ENCODE results near the gene ANGPTL4. TPM values are rescaled to one million over a fixed set of nuclear protein-coding genes. Genes with fewer than 3 reads are reported as not detected.

ANGPTL4 gene
- total and polyA plus RNA-seq, 2 donors (not counting 1 experiment from before 2014, with no cell fraction given), result not detected

DNA sequence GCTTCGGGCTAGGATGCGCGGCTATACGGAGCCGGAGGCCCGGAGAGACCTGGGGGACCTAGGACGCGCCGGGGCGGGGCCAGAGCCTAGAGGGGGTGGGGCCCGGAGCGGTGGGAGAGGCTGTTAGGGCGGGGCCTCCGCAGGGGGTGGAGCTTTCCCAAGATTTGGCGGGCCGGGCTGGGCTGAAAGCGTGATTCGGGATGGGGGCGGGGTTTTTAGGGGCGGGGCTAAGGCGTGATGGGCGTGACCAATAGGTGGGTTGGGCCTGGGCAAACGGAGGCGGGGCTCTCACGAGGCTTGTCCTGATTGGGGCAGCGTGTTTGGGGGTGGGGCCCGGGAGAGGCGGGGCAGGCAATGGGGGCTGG lies 26.6 kb downstream of the ANGPTL4 start:
- H3K4me2 ChIP-seq (replicated peaks; ENCODE audit: low read depth, low read length, poor library complexity, severe bottlenecking), result peak overlapping the region; percentile 80
- H3K9me3 ChIP-seq (ENCODE audit: control extremely low read depth in 1 of 3, control insufficient read depth in 2 of 3, insufficient read depth in 1 of 3, low read length in 2 of 3), result peaks cover 0 to 9% (median 0%) of the 10 kb centered on the region in 3 donors
- H3K27me3 Mint-ChIP-seq, result no peaks in the 10 kb centered on the region
- peaks cover 53% of the 10 kb centered on the region for H3K79me2 ChIP-seq (ENCODE audit: control insufficient read depth, insufficient read depth, low read length)
- peaks cover 10 to 20% of the 10 kb centered on the region in 2 donors for H3K4me1 ChIP-seq (ENCODE audit: control insufficient read depth in 2 of 2, insufficient read depth in 2 of 2, low read length in 2 of 2)
- H3K9me3 Mint-ChIP-seq (ENCODE audit: insufficient read depth), result no peaks in the 10 kb centered on the region
- H3K4me3 ChIP-seq (ENCODE audit: control extremely low read depth in 1 of 5, extremely low read depth in 1 of 5, insufficient read depth in 1 of 5, low read depth in 2 of 5, low read length in 4 of 5), result peak overlapping the region in 4 of 5 experiments; percentile 54 to 89 (median 78)
- H3K36me3 ChIP-seq (replicated peaks in 1 of 2; ENCODE audit: control extremely low read depth in 1 of 2, control insufficient read depth in 1 of 2, extremely low read depth in 1 of 2, insufficient read depth in 2 of 2, low read length in 1 of 2), result no peaks in the 10 kb centered on the region
- H3K27ac Mint-ChIP-seq, result peak overlapping the region; percentile 98
- intact Hi-C loops (cut with micrococcal nuclease), result loop anchor here (1.0 to 5.0 kb wide), 7 partner anchors 23 to 1427 kb away; partner anchors contain the start of genes CD320, FBXL12, HNRNPM and MARCHF2
- H3K4me1 Mint-ChIP-seq, result peaks cover 29% of the 10 kb centered on the region
- peak overlapping the region; percentile 77 for H2AFZ ChIP-seq (ENCODE audit: insufficient read depth, low read depth, low read length, poor library complexity, severe bottlenecking)
- H3K4me3 Mint-ChIP-seq, result peak overlapping the region; percentile 73
- under 1% methylated on average over 26 of the region's 28 CpGs for WGBS (ENCODE audit: insufficient coverage)
- ATAC-seq (ENCODE audit: low read depth) (peak; percentile 62), DNase-seq (peak; percentile 92)
- ChIA-PET CTCF (interaction anchor here (0.9 to 3.9 kb wide), 2 partner anchors 22 to 37 kb away, joined by 4 to 13 read pairs; partner anchors contain the start of gene MARCHF2), POLR2A (interaction anchor here (0.5 to 1.8 kb wide), 9 partner anchors 13 to 1238 kb away, joined by 3 to 14 read pairs (median 4); partner anchors contain the start of genes HNRNPM, MARCHF2, NDUFA7 and RPS28)
- no peaks in the 10 kb centered on the region for H3K27me3 ChIP-seq (replicated peaks in 1 of 4; ENCODE audit: control extremely low read depth in 1 of 4, control insufficient read depth in 3 of 4, insufficient read depth in 4 of 4, low read length in 3 of 4)
- peaks cover 48% of the 10 kb centered on the region for H4K20me1 ChIP-seq (ENCODE audit: control insufficient read depth, insufficient read depth, low read length, poor library complexity, severe bottlenecking)
- TF ChIP-seq, protein P1, sequence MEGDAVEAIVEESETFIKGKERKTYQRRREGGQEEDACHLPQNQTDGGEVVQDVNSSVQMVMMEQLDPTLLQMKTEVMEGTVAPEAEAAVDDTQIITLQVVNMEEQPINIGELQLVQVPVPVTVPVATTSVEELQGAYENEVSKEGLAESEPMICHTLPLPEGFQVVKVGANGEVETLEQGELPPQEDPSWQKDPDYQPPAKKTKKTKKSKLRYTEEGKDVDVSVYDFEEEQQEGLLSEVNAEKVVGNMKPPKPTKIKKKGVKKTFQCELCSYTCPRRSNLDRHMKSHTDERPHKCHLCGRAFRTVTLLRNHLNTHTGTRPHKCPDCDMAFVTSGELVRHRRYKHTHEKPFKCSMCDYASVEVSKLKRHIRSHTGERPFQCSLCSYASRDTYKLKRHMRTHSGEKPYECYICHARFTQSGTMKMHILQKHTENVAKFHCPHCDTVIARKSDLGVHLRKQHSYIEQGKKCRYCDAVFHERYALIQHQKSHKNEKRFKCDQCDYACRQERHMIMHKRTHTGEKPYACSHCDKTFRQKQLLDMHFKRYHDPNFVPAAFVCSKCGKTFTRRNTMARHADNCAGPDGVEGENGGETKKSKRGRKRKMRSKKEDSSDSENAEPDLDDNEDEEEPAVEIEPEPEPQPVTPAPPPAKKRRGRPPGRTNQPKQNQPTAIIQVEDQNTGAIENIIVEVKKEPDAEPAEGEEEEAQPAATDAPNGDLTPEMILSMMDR (IDR thresholded peaks at IDR 0.05), result no peak
- TF ChIP-seq EZH2 (IDR thresholded peaks at IDR 0.05; ENCODE audit: borderline replicate concordance, insufficient read depth, low read depth, low read length, poor library complexity, severe bottlenecking), result no peak
- peak overlapping the region; percentile 70 to 96 for H3K27ac ChIP-seq (ENCODE audit: low read length in 2 of 2)
- peak overlapping the region; percentile 87 for H3K9ac ChIP-seq (ENCODE audit: low read length)

Measured in B cell (primary cell).